ENCODE data around the gene TRAPPC11. TPM values are rescaled to one million over a fixed set of nuclear protein-coding genes. Genes with fewer than 3 reads are reported as not detected.

TRAPPC11 gene
- polyA plus RNA-seq, 1 of the 3 experiments (the other 2 are of a cell fraction), result 18.8 TPM

GRCh38 chr4:183732296-183732695, 73.2 kb downstream of the TRAPPC11 start:
- Histone ChIP-seq H3K27ac (ENCODE audit: low read depth in 2 of 2, low read length in 1 of 2) (no peak overlapping the region), H3K27me3 (ENCODE audit: insufficient read depth) (no peaks in the 10 kb centered on the region), H2AFZ (ENCODE audit: low read depth) (no peak overlapping the region), H3F3A (replicated peaks; ENCODE audit: insufficient read depth) (no peaks in the 10 kb centered on the region), H3K79me2 (ENCODE audit: insufficient read depth) (no peaks in the 10 kb centered on the region), H3K36me3 (replicated peaks in 1 of 2; ENCODE audit: control insufficient read depth in 1 of 2, insufficient read depth in 2 of 2, low read length in 1 of 2) (no peaks in the 10 kb centered on the region), H3K9me2 (no peaks in the 10 kb centered on the region), H3K4me2 (no peak overlapping the region), H3K4me3 (ENCODE audit: low read depth in 2 of 2, low read length in 1 of 2) (no peak overlapping the region), H3K9me3 (no peaks in the 10 kb centered on the region), H3K9ac (no peak overlapping the region), H4K20me1 (ENCODE audit: insufficient read depth) (no peaks in the 10 kb centered on the region), H3K4me1 (ENCODE audit: control insufficient read depth in 1 of 2, insufficient read depth in 2 of 2, low read depth in 1 of 2, low read length in 1 of 2) (no peaks in the 10 kb centered on the region)
- 67% methylated on average over 8 of the region's 8 CpGs for WGBS (ENCODE audit: low lambda C conversion rate)
- ChIA-PET POLR2A (no interaction called here), CTCF (no interaction called here)
- DNase-seq, result no peak
- TF ChIP-seq GATA2 (CRISPR knock-in tag; IDR thresholded peaks at IDR 0.05) (no peak), FOXM1 (IDR thresholded peaks at IDR 0.05; ENCODE audit: low read depth) (no peak)

GRCh38 chr4:183733181-183733580, 74.1 kb downstream of the TRAPPC11 start:
- Histone ChIP-seq H3K27me3 (ENCODE audit: insufficient read depth) (no peaks in the 10 kb centered on the region), H3K9me2 (no peaks in the 10 kb centered on the region), H3K9me3 (no peaks in the 10 kb centered on the region), H3F3A (replicated peaks; ENCODE audit: insufficient read depth) (peaks cover 1% of the 10 kb centered on the region), H4K20me1 (ENCODE audit: insufficient read depth) (no peaks in the 10 kb centered on the region), H3K36me3 (replicated peaks in 1 of 2; ENCODE audit: control insufficient read depth in 1 of 2, insufficient read depth in 2 of 2, low read length in 1 of 2) (no peaks in the 10 kb centered on the region), H3K4me2 (no peak overlapping the region), H2AFZ (ENCODE audit: low read depth) (no peak overlapping the region), H3K9ac (no peak overlapping the region), H3K4me1 (ENCODE audit: control insufficient read depth in 1 of 2, insufficient read depth in 2 of 2, low read depth in 1 of 2, low read length in 1 of 2) (no peaks in the 10 kb centered on the region), H3K79me2 (ENCODE audit: insufficient read depth) (no peaks in the 10 kb centered on the region), H3K27ac (ENCODE audit: low read depth in 2 of 2, low read length in 1 of 2) (no peak overlapping the region), H3K4me3 (ENCODE audit: low read depth in 2 of 2, low read length in 1 of 2) (no peak overlapping the region)
- CTCF ChIA-PET, result no interaction called here
- no peak for TF ChIP-seq POLR2AphosphoS5 (IDR thresholded peaks at IDR 0.05; ENCODE audit: low read depth, low read length)
- TF ChIP-seq FOXM1 (IDR thresholded peaks at IDR 0.05; ENCODE audit: low read depth), result no peak
- TF ChIP-seq CTCF (IDR thresholded peaks at IDR 0.05), result no peak
- TF ChIP-seq RCOR1 (IDR thresholded peaks at IDR 0.05; ENCODE audit: low read length), result no peak
- no peak for TF ChIP-seq NFIC (IDR thresholded peaks at IDR 0.05; ENCODE audit: borderline replicate concordance)
- no peak for TF ChIP-seq SMC3 (IDR thresholded peaks at IDR 0.05; ENCODE audit: low read depth, low read length)
- no peak for TF ChIP-seq PBX3 (IDR thresholded peaks at IDR 0.05)
- no peak for TF ChIP-seq CHD2 (IDR thresholded peaks at IDR 0.05; ENCODE audit: low read length, partially characterized antibody)
- TF ChIP-seq MEF2A (IDR thresholded peaks at IDR 0.05; ENCODE audit: borderline replicate concordance, low read depth), result no peak
- no peak for DNase-seq
- POLR2A ChIA-PET, result no interaction called here
- 49% methylated on average over 3 of the region's 11 CpGs for WGBS (ENCODE audit: low lambda C conversion rate)
